Spinal cord (tissue), 10 donors: ENCODE measurements around the gene MICALL1. TPM values are rescaled to one million over a fixed set of nuclear protein-coding genes. Genes with fewer than 3 reads are reported as not detected.
"Not testable (repeated sequence)": the region's sequence is repeated elsewhere in the genome, so short reads cannot be mapped to it uniquely, and the experiment has no call there.

ENCODE experiments used
- DNase-seq, 6 donors: peaks; one replicate each; pipeline versions ENCODE4 v3.0.0 to v3.0.0-alpha.2; 2013 to 2015; ENCODE audit warnings: low spot score in 6 of 6, low read depth in 4 of 6
- H3K27ac ChIP-seq: one replicate; pipeline ENCODE4 v1.5.1; 2013; ENCODE audit warnings: low read depth, low read length, control low read depth
- H3K27me3 ChIP-seq: one replicate; pipeline ENCODE4 v1.6.1; 2013; ENCODE audit warnings: low read length; ENCODE audit not compliant: control insufficient read depth, insufficient read depth
- H3K36me3 ChIP-seq: one replicate; pipeline ENCODE4 v1.6.1; 2013; ENCODE audit warnings: low read length; ENCODE audit not compliant: control insufficient read depth, insufficient read depth
- H3K4me1 ChIP-seq: one replicate; pipeline ENCODE4 v1.6.1; 2013; ENCODE audit warnings: low read length; ENCODE audit not compliant: control insufficient read depth, insufficient read depth
- H3K4me3 ChIP-seq: one replicate; pipeline ENCODE4 v1.5.1; 2013; ENCODE audit warnings: low read depth, low read length, control low read depth
- H3K9me3 ChIP-seq: one replicate; pipeline ENCODE4 v1.6.1; 2013; ENCODE audit warnings: low read length; ENCODE audit not compliant: control insufficient read depth, insufficient read depth
- WGBS: methylation state at CpG from one replicate; pipeline ENCODE4 v1.1.5; 2013; ENCODE audit warnings: missing lambda C conversion rate; ENCODE audit not compliant: insufficient coverage; 5-methylcytosine and 5-hydroxymethylcytosine counted together
- polyA plus RNA-seq, 2 donors: library from polyadenylated mRNA; unstranded; fragments of 120-200 nt; gene quantifications; one replicate each; pipeline ENCODE4 v1.2.1, GENCODE V29; 2013; ENCODE audit not compliant: insufficient read length in 2 of 2
- total RNA-seq, 2 donors: library from RNA; depleted of rRNA in 1 of 2; stranded (reverse); fragments of 120-200 nt in 1 of 2; fragments of >200 nt in 1 of 2; gene quantifications; one replicate each; pipeline versions ENCODE4 v1.2.3 to v1.2.4, GENCODE V29; 2013 to 2014
- donor health status: healthy.

MICALL1 gene
- total and polyA plus RNA-seq, 4 donors = 16.1 to 50.1 (median 33.4) TPM

DNA sequence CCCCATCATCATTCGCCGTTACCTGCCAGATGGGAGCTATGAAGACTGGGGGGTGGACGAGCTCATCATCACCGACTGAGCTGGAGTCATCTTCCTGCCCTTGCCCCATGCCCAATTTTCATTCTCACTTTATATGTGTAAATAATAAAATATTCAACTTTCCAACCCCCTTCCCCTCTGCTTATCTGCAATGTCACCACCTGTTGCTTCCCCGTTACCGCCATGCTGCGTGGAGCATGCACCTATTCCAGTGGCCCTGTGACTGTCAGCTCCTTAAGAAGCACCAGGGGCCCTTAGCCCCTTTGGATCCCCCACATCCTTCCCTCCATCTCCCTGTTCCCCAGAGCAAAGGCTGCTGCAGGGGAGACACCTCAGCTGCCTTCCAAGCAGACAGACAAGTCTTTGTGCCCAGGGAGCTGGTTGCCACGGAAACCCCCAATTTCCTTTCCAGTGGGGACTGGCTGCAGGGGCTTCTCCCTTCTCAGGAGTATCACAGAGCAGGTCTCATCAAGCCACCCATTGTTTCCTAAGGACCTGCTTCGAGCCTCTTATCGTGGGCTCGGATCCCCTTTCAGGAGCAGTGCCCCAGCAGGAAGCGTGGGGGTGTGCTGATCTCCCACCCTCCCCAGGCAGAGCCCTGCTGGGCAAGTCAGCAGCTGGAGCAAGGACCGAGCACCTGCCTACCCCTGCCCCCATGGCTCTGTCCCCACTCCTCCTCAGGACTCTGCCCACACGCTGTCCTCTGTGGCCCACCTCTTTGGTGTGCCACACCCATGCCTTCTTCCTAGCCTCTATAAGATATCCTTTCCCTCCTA is 61.7 kb downstream of the MICALL1 start:
- H3K4me1 ChIP-seq = peaks cover 50% of the 10 kb centered on the region
- no peaks in the 10 kb centered on the region for H3K27me3 ChIP-seq
- 50% methylated on average over 11 of the region's 14 CpGs for WGBS
- peak in 2 of 6 donors; percentile 69 to 71 for DNase-seq
- peak overlapping the region; percentile 87 for H3K27ac ChIP-seq
- H3K9me3 ChIP-seq = no peaks in the 10 kb centered on the region
- H3K36me3 ChIP-seq = peaks cover 55% of the 10 kb centered on the region
- no peak overlapping the region for H3K4me3 ChIP-seq

GRCh38 chr22:37968452-37969251 is 62.6 kb downstream of the MICALL1 start:
- Histone ChIP-seq H3K4me1 (peaks cover 58% of the 10 kb centered on the region), H3K27ac (peak overlapping the region; percentile 87), H3K27me3 (no peaks in the 10 kb centered on the region), H3K4me3 (no peak overlapping the region), H3K9me3 (no peaks in the 10 kb centered on the region), H3K36me3 (peaks cover 55% of the 10 kb centered on the region)
- WGBS = 14% methylated on average over 4 of the region's 5 CpGs
- peak in 2 of 6 donors; percentile 65 to 79 for DNase-seq

DNA sequence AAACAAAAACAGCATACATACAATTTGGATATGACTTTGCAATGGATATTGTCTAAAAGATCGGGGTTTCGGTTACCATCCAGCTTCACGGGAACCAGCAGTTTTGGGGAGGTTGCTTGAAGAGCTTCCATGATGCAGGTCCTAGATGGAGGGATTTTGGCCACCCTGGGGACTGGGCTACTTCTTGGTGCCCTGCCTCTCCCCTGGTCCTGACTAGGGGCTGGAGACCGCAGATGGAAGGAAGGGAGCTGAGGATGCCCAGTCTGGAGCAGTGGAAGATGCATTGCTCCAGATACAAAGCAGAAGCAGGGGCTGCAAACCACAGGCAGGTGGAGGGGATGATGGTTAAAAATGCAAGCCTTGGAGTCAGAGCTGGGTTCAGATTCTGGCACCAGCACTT is 64.8 kb downstream of the MICALL1 start:
- no peaks in the 10 kb centered on the region for H3K27me3 ChIP-seq
- no peak for DNase-seq
- H3K4me3 ChIP-seq = no peak overlapping the region
- peaks cover 77% of the 10 kb centered on the region for H3K4me1 ChIP-seq
- no peak overlapping the region for H3K27ac ChIP-seq
- peaks cover 67% of the 10 kb centered on the region for H3K36me3 ChIP-seq
- WGBS = 96% methylated on average over 4 of the region's 4 CpGs
- H3K9me3 ChIP-seq = no peaks in the 10 kb centered on the region

- H3K27ac ChIP-seq = peak overlapping the region; percentile 71
- H3K36me3 ChIP-seq = peaks cover 65% of the 10 kb centered on the region
- peaks cover 79% of the 10 kb centered on the region for H3K4me1 ChIP-seq
- no peak overlapping the region for H3K4me3 ChIP-seq
- WGBS = 39% methylated on average over 4 of the region's 7 CpGs
- DNase-seq = peak in 2 of 6 donors; percentile 33 to 57
- no peaks in the 10 kb centered on the region for H3K9me3 ChIP-seq
- H3K27me3 ChIP-seq = no peaks in the 10 kb centered on the region
Observed at GRCh38 chr22:37971475-37972434, 65.7 kb downstream of the MICALL1 start.

DNA sequence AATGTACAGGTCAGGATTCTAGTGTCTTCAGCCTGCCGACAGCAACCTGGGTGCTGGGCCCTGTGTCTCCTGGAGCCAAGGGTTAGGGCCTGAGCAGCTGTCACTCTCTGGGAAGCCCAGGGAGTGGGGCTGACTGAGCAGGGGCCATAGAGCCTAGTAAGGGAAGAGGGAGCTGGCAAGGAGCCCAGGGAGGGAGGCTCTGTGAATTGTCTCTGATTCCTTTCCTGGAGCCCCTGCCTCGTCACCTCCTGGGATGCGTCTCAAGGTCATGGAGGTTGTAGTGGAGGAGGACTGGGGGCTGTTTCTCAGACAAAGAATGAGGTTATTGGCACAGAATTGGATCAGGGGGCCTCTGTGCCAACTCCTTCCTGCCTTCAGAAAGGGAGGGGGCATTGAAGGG is 66.4 kb downstream of the MICALL1 start:
- H3K9me3 ChIP-seq = no peaks in the 10 kb centered on the region
- no peak overlapping the region for H3K4me3 ChIP-seq
- WGBS = 18% methylated on average over 1 of the region's 3 CpGs
- peaks cover 76% of the 10 kb centered on the region for H3K4me1 ChIP-seq
- no peaks in the 10 kb centered on the region for H3K27me3 ChIP-seq
- peak overlapping the region; percentile 71 for H3K27ac ChIP-seq
- peaks cover 65% of the 10 kb centered on the region for H3K36me3 ChIP-seq
- peak in 2 of 6 donors; percentile 74 to 75 for DNase-seq

DNA sequence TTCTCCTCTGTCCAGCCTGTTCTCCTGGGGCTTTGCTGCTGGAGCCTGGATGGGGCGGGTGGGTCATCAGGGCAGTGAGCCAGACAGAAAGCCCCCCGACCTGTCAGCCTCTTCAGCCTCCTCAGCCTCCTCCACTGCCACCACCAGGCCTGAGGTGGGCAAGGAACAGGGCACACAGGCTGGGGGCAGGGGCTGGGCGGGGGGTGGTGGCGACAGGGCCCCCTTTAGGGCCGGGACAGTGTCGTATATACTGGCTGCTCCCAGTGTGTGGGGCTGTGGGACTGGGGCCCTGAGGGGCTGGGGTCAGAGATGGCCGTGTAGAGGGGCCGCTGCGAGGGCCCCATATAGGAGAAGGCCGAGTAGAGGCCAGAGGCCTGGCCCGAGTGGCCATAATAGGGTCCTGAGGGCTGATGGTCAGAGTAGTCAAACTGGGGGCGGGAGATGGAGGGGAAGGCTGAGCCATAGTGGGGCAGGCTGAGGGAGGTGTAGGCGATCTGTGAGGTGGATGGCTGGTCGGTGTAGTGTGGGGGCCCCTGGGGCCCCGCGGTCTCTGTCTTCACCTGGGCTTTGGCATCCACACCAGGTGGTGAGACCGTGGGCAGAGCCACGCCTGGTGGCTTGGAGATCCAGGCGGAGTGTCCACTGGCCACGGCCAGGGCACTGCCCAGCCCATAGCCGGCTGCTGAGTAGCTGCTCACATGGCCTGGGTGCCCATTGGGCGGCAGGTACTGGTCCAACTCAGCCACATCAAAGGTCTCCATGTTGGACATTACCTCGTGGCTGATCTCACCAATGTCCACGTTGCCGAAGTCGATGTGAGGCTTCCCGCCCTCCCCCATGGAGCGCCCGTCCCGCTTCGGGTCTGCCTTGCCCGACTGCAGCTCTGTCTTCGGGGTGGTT is 67.4 kb downstream of the MICALL1 start:
- peaks cover 64% of the 10 kb centered on the region for H3K36me3 ChIP-seq
- WGBS = 92% methylated on average over 28 of the region's 33 CpGs
- peak overlapping the region; percentile 71 for H3K27ac ChIP-seq
- H3K9me3 ChIP-seq = no peaks in the 10 kb centered on the region
- no peak for DNase-seq
- no peaks in the 10 kb centered on the region for H3K27me3 ChIP-seq
- H3K4me1 ChIP-seq = peaks cover 76% of the 10 kb centered on the region
- no peak overlapping the region for H3K4me3 ChIP-seq

DNA sequence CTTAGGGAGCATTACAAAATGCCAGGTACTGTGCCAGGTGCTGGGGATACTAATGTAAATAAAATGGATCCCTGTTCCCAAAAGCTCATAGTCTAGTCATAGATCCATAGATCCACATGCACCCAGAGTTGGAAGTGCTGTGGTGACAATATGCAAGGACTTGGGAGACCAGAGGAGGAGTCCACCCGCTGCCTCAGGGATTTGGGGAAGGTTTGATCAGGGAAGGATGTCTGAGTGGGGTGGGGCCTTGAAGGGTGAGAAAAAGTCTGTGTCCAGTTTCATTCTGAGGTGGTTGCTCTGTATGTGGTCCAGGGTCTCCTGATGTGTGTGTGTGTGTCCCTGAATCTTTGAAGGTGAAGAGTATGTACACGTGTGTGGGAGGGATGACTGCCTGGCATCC is 69.1 kb downstream of the MICALL1 start:
- WGBS = 89% methylated on average over 2 of the region's 2 CpGs
- Histone ChIP-seq H3K27ac (peak overlapping the region; percentile 64), H3K9me3 (no peaks in the 10 kb centered on the region), H3K4me1 (peaks cover 66% of the 10 kb centered on the region), H3K36me3 (peaks cover 72% of the 10 kb centered on the region), H3K27me3 (no peaks in the 10 kb centered on the region), H3K4me3 (no peak overlapping the region)
- no peak for DNase-seq

DNA sequence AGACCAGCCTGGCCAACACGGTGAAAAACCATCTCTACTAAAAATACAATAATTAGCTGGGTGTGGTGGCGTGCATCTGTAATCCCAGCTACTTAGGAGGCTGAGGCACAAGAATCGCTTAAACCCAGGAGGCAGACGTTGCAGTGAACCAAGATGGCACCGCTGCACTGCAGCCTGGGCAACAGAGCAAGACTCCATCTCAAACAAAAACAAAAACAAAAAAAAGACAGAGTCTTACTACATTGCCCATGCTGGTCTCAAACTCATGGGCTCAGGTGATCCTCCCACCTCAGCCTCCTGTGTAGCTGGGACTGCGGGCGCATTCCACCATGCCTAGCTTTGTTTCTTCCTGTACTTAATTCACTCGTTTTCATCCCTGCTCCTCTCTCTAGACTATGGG is 69.9 kb downstream of the MICALL1 start:
- H3K36me3 ChIP-seq = peaks cover 78% of the 10 kb centered on the region
- not testable (repeated sequence) for H3K27me3 ChIP-seq, DNase-seq, H3K9me3 ChIP-seq
- peak overlapping the region; percentile 26 for H3K27ac ChIP-seq
- 84% methylated on average over 6 of the region's 8 CpGs for WGBS
- H3K4me1 ChIP-seq = peaks cover 66% of the 10 kb centered on the region
- H3K4me3 ChIP-seq = peak overlapping the region; percentile 21
